Parathyroid adenoma (tissue), 2 donors: ENCODE data around the gene MALRD1.

Source experiments
- H2AFZ ChIP-seq: fragments of 300-600 bp; sonication (generic); one replicate; pipeline ENCODE4 v1.7.0; 2017; ENCODE audit warnings: antibody characterized with exemption, mild to moderate bottlenecking
- H3K27ac ChIP-seq: fragments of 300-600 bp; sonication (generic); one replicate; pipeline ENCODE4 v1.7.0; 2017
- H3K27me3 ChIP-seq: fragments of 300-600 bp; sonication (generic); one replicate; pipeline ENCODE4 v1.7.0; 2017; ENCODE audit warnings: low read length; ENCODE audit not compliant: control insufficient read depth, insufficient read depth
- H3K36me3 ChIP-seq: fragments of 300-600 bp; sonication (generic); one replicate; pipeline ENCODE4 v1.7.0; 2017; ENCODE audit warnings: low read length; ENCODE audit not compliant: control insufficient read depth, insufficient read depth
- H3K4me1 ChIP-seq: fragments of 300-600 bp; sonication (generic); one replicate; pipeline ENCODE4 v1.7.0; 2017; ENCODE audit warnings: control low read depth
- H3K4me2 ChIP-seq: fragments of 300-600 bp; sonication (generic); one replicate; pipeline ENCODE4 v1.7.0; 2017; ENCODE audit warnings: low read length
- H3K4me3 ChIP-seq: fragments of 300-600 bp; sonication (generic); one replicate; pipeline ENCODE4 v1.7.0; 2017; ENCODE audit warnings: low read depth, low read length
- H3K79me2 ChIP-seq: fragments of 300-600 bp; sonication (generic); one replicate; pipeline ENCODE4 v1.7.0; 2017; ENCODE audit warnings: control low read depth
- H3K9ac ChIP-seq: fragments of 300-600 bp; sonication (generic); one replicate; pipeline ENCODE4 v1.7.0; 2017; ENCODE audit warnings: mild to moderate bottlenecking
- H3K9me3 ChIP-seq: fragments of 300-600 bp; sonication (generic); one replicate; pipeline ENCODE4 v1.7.0; 2017; ENCODE audit warnings: low read length; ENCODE audit not compliant: control insufficient read depth
- CTCF ChIP-seq: fragments of 300-600 bp; sonication (generic); IDR thresholded peaks from one replicate; pipeline ENCODE4 v1.7.0; 2017; ENCODE audit warnings: antibody characterized with exemption, mild to moderate bottlenecking
- donor health status: primary hyperparathyroidism.

The MALRD1 gene

DNA sequence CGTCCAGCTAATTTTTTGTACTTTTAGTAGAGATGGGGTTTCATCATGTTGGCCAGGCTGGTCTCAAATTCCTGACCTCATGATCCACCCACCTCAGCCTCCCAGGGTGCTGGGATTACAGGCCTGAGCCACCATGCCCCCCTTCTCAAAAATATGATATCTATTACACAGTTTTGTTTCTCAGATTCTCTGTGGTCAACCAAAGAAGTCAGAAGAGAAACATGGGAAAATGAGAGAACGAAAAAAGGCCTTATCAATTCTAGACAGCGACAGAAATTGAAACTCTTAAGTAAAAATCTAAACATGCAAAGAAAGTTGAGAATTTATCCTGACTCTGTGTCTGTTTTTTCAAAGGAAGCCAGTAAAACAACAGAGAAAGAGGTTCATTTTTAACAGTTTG lies 483.8 kb downstream of the MALRD1 start:
- no peak for TF ChIP-seq CTCF
- no peaks in the 10 kb centered on the region for H3K9me3 ChIP-seq
- H3K4me2 ChIP-seq, result no peak overlapping the region
- H3K9ac ChIP-seq, result no peak overlapping the region
- no peak overlapping the region for H3K4me3 ChIP-seq
- H3K36me3 ChIP-seq, result no peaks in the 10 kb centered on the region
- no peaks in the 10 kb centered on the region for H3K4me1 ChIP-seq
- H2AFZ ChIP-seq, result no peak overlapping the region
- H3K27me3 ChIP-seq, result no peaks in the 10 kb centered on the region
- H3K27ac ChIP-seq, result no peak overlapping the region
- H3K79me2 ChIP-seq, result no peaks in the 10 kb centered on the region

- no peaks in the 10 kb centered on the region for H3K9me3 ChIP-seq
- no peak overlapping the region for H3K4me2 ChIP-seq
- TF ChIP-seq CTCF, result no peak
- no peak overlapping the region for H3K4me3 ChIP-seq
- no peaks in the 10 kb centered on the region for H3K4me1 ChIP-seq
- no peak overlapping the region for H3K27ac ChIP-seq
- no peaks in the 10 kb centered on the region for H3K27me3 ChIP-seq
- no peak overlapping the region for H3K9ac ChIP-seq
- H2AFZ ChIP-seq, result no peak overlapping the region
- H3K36me3 ChIP-seq, result no peaks in the 10 kb centered on the region
- no peaks in the 10 kb centered on the region for H3K79me2 ChIP-seq
These were observed 492.7 kb downstream of the MALRD1 start for GRCh38 chr10:19541299-19541698.

DNA sequence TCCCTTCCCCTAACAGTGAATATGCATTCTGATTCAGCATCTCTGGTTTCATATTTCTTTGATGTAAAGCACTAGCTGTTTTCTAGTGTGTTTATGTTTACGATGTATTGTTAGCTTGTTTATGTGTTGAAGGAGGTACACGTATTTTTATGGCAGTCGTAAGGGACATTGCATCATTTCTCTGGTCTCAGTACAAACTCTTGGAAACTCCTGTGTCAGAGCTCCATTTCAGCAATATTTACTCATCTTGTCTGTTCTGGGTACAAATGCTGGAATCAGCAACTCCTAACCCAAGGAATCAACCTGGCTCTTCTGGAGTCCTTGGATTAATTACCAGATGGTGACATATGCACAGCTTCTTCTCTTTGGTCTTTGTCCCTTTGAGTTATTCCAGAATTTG lies 497.6 kb downstream of the MALRD1 start:
- Histone ChIP-seq H3K9me3 (no peaks in the 10 kb centered on the region), H3K4me2 (no peak overlapping the region), H3K27ac (no peak overlapping the region), H3K4me1 (no peaks in the 10 kb centered on the region), H2AFZ (no peak overlapping the region), H3K9ac (no peak overlapping the region), H3K4me3 (no peak overlapping the region), H3K27me3 (no peaks in the 10 kb centered on the region), H3K36me3 (no peaks in the 10 kb centered on the region), H3K79me2 (no peaks in the 10 kb centered on the region)
- TF ChIP-seq CTCF, result no peak

DNA sequence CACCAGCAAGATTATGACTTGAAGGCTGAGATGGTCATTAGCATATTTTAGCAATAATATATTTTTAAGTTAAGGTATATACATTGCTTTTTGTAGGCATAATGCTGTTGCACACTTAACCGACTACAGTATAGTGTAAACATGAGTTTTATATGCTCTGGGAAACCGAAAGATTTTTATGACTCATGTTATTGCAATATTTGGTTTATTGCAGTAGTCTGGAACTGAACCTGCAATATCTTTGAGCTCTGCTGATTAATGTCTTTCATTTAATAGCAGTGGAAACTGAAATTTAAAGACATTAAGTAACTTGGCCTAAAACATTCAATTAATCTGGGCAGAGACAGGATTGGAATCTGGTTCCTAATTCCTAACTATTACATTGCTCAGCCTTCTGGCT lies 500.9 kb downstream of the MALRD1 start:
- Histone ChIP-seq H2AFZ (no peak overlapping the region), H3K9ac (no peak overlapping the region), H3K4me2 (no peak overlapping the region), H3K9me3 (no peaks in the 10 kb centered on the region), H3K27me3 (no peaks in the 10 kb centered on the region), H3K4me3 (no peak overlapping the region), H3K4me1 (no peaks in the 10 kb centered on the region), H3K27ac (no peak overlapping the region), H3K79me2 (no peaks in the 10 kb centered on the region), H3K36me3 (no peaks in the 10 kb centered on the region)
- no peak for TF ChIP-seq CTCF

DNA sequence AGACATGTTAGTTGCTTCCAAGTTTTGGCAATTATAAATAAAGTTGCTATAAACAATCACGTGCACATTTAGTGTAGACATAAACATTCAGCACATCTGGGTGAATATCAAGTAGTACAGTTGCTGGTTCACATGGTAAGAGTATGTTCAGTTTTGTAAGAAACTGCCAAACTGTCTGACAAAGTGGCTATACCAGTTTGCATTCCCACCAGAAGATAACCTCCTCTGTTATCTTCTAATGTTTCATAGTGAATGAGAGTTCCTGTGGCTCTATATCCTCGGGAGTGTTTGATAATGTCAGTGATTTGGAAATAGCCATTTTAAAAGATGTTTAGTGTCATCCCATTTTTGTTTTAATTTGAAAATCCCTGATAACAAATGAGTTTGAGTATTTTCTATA lies 508.1 kb downstream of the MALRD1 start:
- no peaks in the 10 kb centered on the region for H3K27me3 ChIP-seq
- no peak overlapping the region for H2AFZ ChIP-seq
- H3K79me2 ChIP-seq, result no peaks in the 10 kb centered on the region
- no peaks in the 10 kb centered on the region for H3K36me3 ChIP-seq
- no peak overlapping the region for H3K4me2 ChIP-seq
- no peak overlapping the region for H3K27ac ChIP-seq
- no peak for TF ChIP-seq CTCF
- H3K4me3 ChIP-seq, result no peak overlapping the region
- H3K9me3 ChIP-seq, result no peaks in the 10 kb centered on the region
- no peaks in the 10 kb centered on the region for H3K4me1 ChIP-seq
- H3K9ac ChIP-seq, result no peak overlapping the region
